ENCODE results near the gene ATF5.

ATF5 gene

DNA sequence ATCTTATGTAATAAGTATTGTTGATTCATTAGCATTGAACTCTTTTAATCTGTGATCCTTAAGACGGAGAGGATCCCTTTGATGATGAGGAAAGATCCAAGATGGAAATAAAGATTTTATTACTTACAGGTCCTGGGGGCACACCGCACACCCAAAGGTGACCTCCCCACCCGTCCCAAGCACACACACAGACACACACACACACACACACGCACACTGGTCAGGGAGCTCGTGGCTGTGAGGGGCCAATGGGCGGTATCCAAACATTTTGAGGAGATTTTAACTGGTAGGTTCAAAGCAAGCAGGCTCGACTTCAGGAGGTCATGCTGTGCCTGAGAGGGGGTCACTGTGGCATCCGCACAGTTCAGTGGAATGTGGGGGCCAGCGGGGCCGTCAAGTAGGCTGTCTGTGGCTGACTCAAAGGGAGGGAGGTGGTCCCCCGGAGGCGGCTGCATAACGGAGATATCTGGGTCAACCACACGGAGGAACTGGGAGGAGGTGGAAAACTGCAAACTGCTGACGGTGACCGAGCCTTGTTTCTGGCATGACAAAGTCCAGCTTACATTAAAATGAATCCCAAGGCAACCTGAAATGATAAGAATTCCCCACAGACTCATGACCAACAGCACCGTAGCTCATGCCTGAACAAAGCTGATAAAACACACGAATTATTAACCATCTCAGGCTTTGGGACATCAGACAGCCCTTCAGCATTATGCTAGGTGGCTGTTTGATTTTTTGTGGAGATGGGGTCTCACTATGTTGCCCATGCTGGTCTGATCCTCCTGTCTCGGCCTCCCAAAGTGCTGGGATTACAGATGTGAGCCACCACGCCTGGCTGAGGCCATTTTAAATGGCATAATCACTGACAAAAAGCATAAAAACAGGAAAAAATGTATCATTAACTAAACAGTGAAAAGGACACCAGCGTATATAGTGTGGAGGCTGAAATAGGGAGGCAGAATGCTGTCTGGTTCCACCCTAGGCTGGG is 52.9 kb downstream of the ATF5 start:
- no peak for DNase-seq
